ENCODE data around the gene POPDC3.

- TF ChIP-seq POLR2A (IDR thresholded peaks at IDR 0.05; ENCODE audit: low read length), result no peak
- TF ChIP-seq GATA1 (IDR thresholded peaks at IDR 0.05; ENCODE audit: low read depth, low read length), result no peak
These were observed 6.8 kb upstream of the POPDC3 start for GRCh38 chr6:105186576-105186975.

Data from erythroblast (primary cell).